Ovary (tissue), 9 donors: ENCODE data around the gene METTL22. TPM values are rescaled to one million over a fixed set of nuclear protein-coding genes. Genes with fewer than 3 reads are reported as not detected.

Experiments used
- DNase-seq, 5 donors: peaks; one replicate each; pipeline ENCODE4 v3.0.0-alpha.2; 2019 to 2020
- H3K27ac ChIP-seq, 2 donors: fragments of 200-600 bp; one replicate each; pipeline versions ENCODE4 v1.5.1 to v1.8.0; 2019 to 2022
- H3K27me3 ChIP-seq: fragments of 200-600 bp; one replicate; pipeline ENCODE4 v1.8.0; 2022
- H3K36me3 ChIP-seq: fragments of 200-600 bp; sonication (generic); one replicate; pipeline ENCODE4 v1.5.1; 2019
- H3K4me1 ChIP-seq: one replicate; pipeline ENCODE4 v1.8.1; 2013; ENCODE audit warnings: mild to moderate bottlenecking, moderate library complexity; ENCODE audit not compliant: insufficient read depth
- H3K4me3 ChIP-seq: fragments of 200-600 bp; sonication (generic); one replicate; pipeline ENCODE4 v1.5.1; 2017
- H3K9me3 ChIP-seq, 2 donors: fragments of 200-600 bp in 1 of 2; sonication (generic) in 1 of 2; one replicate each; pipeline versions ENCODE4 v1.5.1 to v1.8.1; 2013 to 2019; ENCODE audit warnings: mild to moderate bottlenecking in 1 of 2, moderate library complexity in 1 of 2
- EP300 ChIP-seq: sonication (generic); formaldehyde crosslinking; IDR thresholded peaks from one replicate; pipeline ENCODE4 v1.6.1; 2017; ENCODE audit warnings: antibody characterized with exemption
- POLR2A ChIP-seq: fragments of 450-650 bp; IDR thresholded peaks from one replicate; pipeline ENCODE4 v1.6.1; 2017; ENCODE audit warnings: antibody characterized with exemption, mild to moderate bottlenecking, moderate library complexity
- whole genome bisulfite sequencing, 3 donors: extraction: QIAGEN DNeasy Blood & Tissue Kit in 1 of 3; methylation state at CpG; one replicate each; pipeline versions ENCODE4 v1.1.5 to v1.1.7; 2013 to 2017; 5-methylcytosine and 5-hydroxymethylcytosine counted together
- intact Hi-C, 4 donors: fragments of 100-400 bp; cut with DNase I; formaldehyde crosslinking; loops; one replicate each; pipeline versions ENCODE4 v1.11.0 to v1.15.1; 2022 to 2023
- polyA plus RNA-seq, 2 donors: library from polyadenylated mRNA; stranded (reverse); fragments of 200-250 nt in 1 of 2; fragments of 350-450 nt in 1 of 2; fragmentation: Illumina TruSeq in 1 of 2; extraction: RNeasy Lipid Tissue Mini Kit (QIAGEN cat#74804) in 1 of 2; gene quantifications; one replicate each; pipeline ENCODE4 v1.2.3, GENCODE V29; 2013 to 2014
- total RNA-seq, 7 donors: library from RNA; depleted of rRNA in 2 of 7; stranded (reverse); fragments of >200 nt in 2 of 7; fragmentation: NEBNext Ultra II Directional in 3 of 7; extraction: Animal tissue kit (Norgen Biotek cat#: 25700) in 3 of 7; gene quantifications; one replicate each; pipeline versions ENCODE4 v1.1.0 to v1.2.4, GENCODE V29; 2016 to 2023
- TF ChIP-seq, protein P1 (sequence below), 3 donors: fragments of 450-650 bp in 2 of 3; fragments of 200-600 bp in 1 of 3; IDR thresholded peaks; one replicate each; pipeline versions ENCODE4 v1.5.1 to v1.8.0; 2016 to 2022; ENCODE audit warnings: antibody characterized with exemption in 3 of 3, mild to moderate bottlenecking in 1 of 3
- donor health status: DM: no; HTN: no; CAD: no; lungs with moderate emphysema.
- donor health status: DM: no; HTN: no; CAD: no.
- donor health status: Bipolar disorder and iron deficiency.
- donor health status: DM: yes; HTN: yes; CAD: no.
- donor health status: DM: no; HTN: no; CAD: no.
- donor health status: DM: yes; HTN: yes; CAD: no.

The METTL22 gene
- total and polyA plus RNA-seq, 9 donors, result 14.2 to 45.8 (median 29.1) TPM

DNA sequence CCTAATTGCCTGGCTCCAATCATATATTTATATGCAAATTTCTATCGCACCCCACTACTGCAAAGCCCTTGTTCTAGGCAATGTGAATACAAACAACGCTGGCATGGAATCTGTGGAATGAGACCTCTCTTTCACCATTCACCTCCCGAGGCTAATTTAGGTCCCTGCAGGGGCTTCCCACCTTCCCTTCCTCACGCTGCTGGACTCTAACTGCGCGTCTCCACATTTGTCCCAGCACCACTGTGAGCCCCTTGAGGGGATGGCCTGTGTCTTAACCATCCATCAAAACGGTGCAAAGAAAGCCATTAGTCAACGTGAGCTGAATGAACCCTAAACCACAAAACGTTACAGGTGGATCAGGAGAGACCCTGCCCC, 32.8 kb upstream of the METTL22 start:
- H3K27ac ChIP-seq, result no peak overlapping the region
- H3K4me1 ChIP-seq, result no peaks in the 10 kb centered on the region
- H3K27me3 ChIP-seq, result no peaks in the 10 kb centered on the region
- WGBS, 3 donors, result 1 to 2% (median 2%) methylated on average over 9 of the region's 9 CpGs
- no peaks in the 10 kb centered on the region for H3K36me3 ChIP-seq
- no peak overlapping the region for H3K4me3 ChIP-seq
- DNase-seq, result no peak
- TF ChIP-seq POLR2A, result no peak
- TF ChIP-seq, protein P1, sequence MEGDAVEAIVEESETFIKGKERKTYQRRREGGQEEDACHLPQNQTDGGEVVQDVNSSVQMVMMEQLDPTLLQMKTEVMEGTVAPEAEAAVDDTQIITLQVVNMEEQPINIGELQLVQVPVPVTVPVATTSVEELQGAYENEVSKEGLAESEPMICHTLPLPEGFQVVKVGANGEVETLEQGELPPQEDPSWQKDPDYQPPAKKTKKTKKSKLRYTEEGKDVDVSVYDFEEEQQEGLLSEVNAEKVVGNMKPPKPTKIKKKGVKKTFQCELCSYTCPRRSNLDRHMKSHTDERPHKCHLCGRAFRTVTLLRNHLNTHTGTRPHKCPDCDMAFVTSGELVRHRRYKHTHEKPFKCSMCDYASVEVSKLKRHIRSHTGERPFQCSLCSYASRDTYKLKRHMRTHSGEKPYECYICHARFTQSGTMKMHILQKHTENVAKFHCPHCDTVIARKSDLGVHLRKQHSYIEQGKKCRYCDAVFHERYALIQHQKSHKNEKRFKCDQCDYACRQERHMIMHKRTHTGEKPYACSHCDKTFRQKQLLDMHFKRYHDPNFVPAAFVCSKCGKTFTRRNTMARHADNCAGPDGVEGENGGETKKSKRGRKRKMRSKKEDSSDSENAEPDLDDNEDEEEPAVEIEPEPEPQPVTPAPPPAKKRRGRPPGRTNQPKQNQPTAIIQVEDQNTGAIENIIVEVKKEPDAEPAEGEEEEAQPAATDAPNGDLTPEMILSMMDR (IDR thresholded peaks at IDR 0.05), result no peak
- no peak for TF ChIP-seq EP300
- H3K9me3 ChIP-seq, result peaks cover 0 to 3% of the 10 kb centered on the region in 2 donors
- intact Hi-C loops, result no loop called here

DNA sequence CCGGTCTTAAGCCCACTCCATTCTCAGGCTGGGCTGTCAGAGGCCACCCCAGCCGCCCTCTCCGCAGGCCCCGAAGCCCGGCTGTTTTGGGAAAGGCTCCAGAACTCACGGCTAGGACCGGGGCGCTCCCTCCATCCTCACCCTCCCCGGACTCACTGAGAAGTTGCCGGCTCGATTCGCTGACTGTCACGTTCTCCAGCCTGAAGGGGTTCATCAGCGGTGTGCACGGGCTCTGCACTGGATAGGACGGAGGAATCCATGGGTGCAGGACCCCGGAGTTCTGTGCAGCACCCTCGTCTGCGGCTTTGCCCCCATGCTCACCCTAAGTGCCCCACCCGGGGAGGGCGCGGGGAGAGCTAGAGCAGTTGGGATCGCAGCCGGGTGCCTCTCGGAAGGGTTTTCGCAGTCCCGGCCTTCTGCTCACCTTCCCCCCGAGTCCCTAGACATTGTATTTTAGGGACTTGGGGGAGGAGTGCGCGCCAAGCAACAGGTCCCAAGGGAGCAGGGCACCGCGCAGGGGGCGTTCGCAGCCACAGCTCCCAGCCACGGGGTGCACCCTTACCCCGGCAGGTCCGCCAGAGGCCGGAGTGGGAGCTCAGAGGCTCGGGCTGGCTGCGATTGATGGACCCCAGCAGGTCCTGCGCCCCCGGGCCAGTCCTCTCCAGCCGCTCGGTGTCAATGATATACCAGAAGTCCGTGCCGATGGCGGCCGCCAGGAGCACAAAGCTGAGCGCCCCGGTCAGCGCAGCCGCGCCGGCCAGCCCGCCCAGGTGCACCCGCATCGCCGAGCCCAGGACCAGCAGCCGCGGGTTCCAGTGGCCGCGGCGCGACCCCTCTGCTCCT, 32.2 kb upstream of the METTL22 start:
- no peak overlapping the region for H3K27ac ChIP-seq
- no peaks in the 10 kb centered on the region for H3K4me1 ChIP-seq
- TF ChIP-seq POLR2A (no peak), EP300 (no peak)
- TF ChIP-seq, protein P1 (IDR thresholded peaks at IDR 0.05), result no peak
- 1% methylated on average over 51 to 64 of the region's 64 CpGs for WGBS, 3 donors
- H3K9me3 ChIP-seq, result peaks cover 0 to 3% of the 10 kb centered on the region in 2 donors
- DNase-seq, result no peak
- no peak overlapping the region for H3K4me3 ChIP-seq
- intact Hi-C loops, result no loop called here
- H3K27me3 ChIP-seq, result no peaks in the 10 kb centered on the region
- no peaks in the 10 kb centered on the region for H3K36me3 ChIP-seq

DNA sequence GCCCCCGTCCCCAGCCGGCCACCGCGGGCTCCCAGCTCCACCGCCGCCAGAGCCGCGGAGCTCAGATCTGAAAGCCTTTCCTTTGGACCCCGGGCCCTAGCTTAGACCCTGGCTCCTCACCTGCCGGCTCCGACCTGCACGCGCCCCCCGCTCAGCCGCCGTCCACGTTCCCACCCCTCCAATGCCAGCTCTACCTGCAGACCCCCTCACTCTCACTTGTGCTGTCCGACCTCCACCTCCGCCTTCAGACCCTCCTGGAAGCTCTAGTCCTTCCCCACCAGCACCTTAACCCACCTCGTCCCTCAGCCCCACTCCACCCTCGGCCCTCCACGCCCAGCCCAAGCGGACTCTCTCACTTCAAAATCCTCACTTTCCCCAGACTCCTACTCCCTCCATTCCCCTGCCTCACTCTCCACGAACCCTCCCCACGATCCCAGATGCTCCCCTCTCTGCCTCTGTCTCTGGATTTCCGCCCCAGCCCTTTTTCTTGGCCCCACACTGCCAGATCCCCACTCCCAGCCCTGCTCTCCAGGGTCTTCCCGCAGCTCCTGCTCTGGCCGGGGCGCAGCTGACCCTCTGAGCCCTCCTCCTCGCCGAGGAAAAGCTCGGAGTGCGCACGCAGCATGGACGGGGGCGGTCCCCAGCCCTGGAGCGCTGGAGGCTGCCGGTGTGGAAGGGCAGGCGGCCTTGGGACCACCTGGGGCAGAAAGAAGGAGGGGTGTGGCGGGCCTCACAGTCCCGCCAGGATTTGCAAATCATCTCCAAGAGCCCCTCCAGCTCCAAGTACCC, 31.4 kb upstream of the METTL22 start, which contains the start of gene TMEM114:
TMEM114 (minus strand) TSS at position 612 of the 789 bp plus-strand sequence. CDS start 673 bp downstream, outside the sequence.
- Histone ChIP-seq H3K36me3 (no peaks in the 10 kb centered on the region), H3K27ac (no peak within 1 kb of the TSS), H3K27me3 (no peaks in the 10 kb centered on the region), H3K4me3 (no peak within 1 kb of the TSS), H3K4me1 (no peaks in the 10 kb centered on the region), H3K9me3 (peaks cover 0 to 3% of the 10 kb centered on the region in 2 donors)
- intact Hi-C loops, result no loop called here
- no peak for TF ChIP-seq EP300
- TF ChIP-seq, protein P1 (IDR thresholded peaks at IDR 0.05), result no peak
- TF ChIP-seq POLR2A, result no peak
- 2 to 3% (median 2%) methylated on average over 33 to 41 of the region's 41 CpGs for WGBS, 3 donors
- DNase-seq, result no peak

DNA sequence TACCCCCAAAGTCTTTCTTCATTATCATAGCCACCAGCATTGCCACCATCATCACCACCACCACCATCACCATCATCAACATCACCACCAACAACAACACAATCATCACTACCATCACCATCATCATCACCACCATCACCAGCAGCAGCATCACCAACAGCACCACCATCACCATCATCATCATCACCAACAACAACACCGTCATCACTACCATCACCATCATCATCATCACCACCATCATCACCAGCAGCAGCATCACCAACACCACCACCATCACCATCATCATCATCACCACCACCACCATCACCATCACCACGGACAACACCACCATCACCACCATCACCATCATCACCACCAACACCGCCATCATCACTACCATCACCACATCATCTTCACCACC, 30.7 kb upstream of the METTL22 start:
- peaks cover 0 to 3% of the 10 kb centered on the region in 2 donors for H3K9me3 ChIP-seq
- no peaks in the 10 kb centered on the region for H3K27me3 ChIP-seq
- H3K4me1 ChIP-seq, result no peaks in the 10 kb centered on the region
- H3K27ac ChIP-seq, result no peak overlapping the region
- intact Hi-C loops, result no loop called here
- DNase-seq, result no peak
- no peaks in the 10 kb centered on the region for H3K36me3 ChIP-seq
- no peak overlapping the region for H3K4me3 ChIP-seq
- 89 to 97% (median 96%) methylated on average over 3 of the region's 3 CpGs for WGBS, 3 donors
- TF ChIP-seq, protein P1 (IDR thresholded peaks at IDR 0.05), result no peak
- TF ChIP-seq EP300, result no peak
